Skeletal muscle tissue (tissue), 4 donors: ENCODE results near the gene HMGB1. TPM values are rescaled to one million over a fixed set of nuclear protein-coding genes. Genes with fewer than 3 reads are reported as not detected.

Experiments used
- H3K27ac ChIP-seq: one replicate; pipeline ENCODE4 v1.7.0; 2013; ENCODE audit warnings: mild to moderate bottlenecking, low read depth, low read length, inconsistent platforms
- H3K27me3 ChIP-seq, 3 donors: one replicate each; pipeline ENCODE4 v1.7.0; 2013; ENCODE audit warnings: low read length in 3 of 3; ENCODE audit not compliant: control insufficient read depth in 3 of 3, insufficient read depth in 3 of 3
- H3K36me3 ChIP-seq, 3 donors: one replicate each; pipeline ENCODE4 v1.7.0; 2013; ENCODE audit warnings: low read length in 3 of 3; ENCODE audit not compliant: control insufficient read depth in 3 of 3, insufficient read depth in 3 of 3
- H3K4me1 ChIP-seq, 3 donors: one replicate each; pipeline ENCODE4 v1.7.0; 2013; ENCODE audit warnings: low read length in 3 of 3, mild to moderate bottlenecking in 3 of 3; ENCODE audit not compliant: control insufficient read depth in 3 of 3, insufficient read depth in 3 of 3
- H3K4me3 ChIP-seq, 3 donors: one replicate each; pipeline ENCODE4 v1.7.0; 2013; ENCODE audit warnings: low read length in 3 of 3
- H3K9ac ChIP-seq, 3 donors: one replicate each; pipeline ENCODE4 v1.7.0; 2013; ENCODE audit warnings: low read length in 3 of 3, mild to moderate bottlenecking in 3 of 3, moderate library complexity in 2 of 3, low read depth in 1 of 3
- H3K9me3 ChIP-seq, 3 donors: one replicate each; pipeline ENCODE4 v1.7.0; 2013; ENCODE audit warnings: low read length in 3 of 3; ENCODE audit not compliant: control insufficient read depth in 3 of 3
- total RNA-seq: library from RNA; depleted of rRNA; stranded (reverse); fragments of >200 nt; gene quantifications from one replicate; pipeline ENCODE4 v1.2.3, GENCODE V29; 2014
- donor health status: Osteomylitis.

Gene HMGB1
- 61.6 TPM for total RNA-seq

DNA sequence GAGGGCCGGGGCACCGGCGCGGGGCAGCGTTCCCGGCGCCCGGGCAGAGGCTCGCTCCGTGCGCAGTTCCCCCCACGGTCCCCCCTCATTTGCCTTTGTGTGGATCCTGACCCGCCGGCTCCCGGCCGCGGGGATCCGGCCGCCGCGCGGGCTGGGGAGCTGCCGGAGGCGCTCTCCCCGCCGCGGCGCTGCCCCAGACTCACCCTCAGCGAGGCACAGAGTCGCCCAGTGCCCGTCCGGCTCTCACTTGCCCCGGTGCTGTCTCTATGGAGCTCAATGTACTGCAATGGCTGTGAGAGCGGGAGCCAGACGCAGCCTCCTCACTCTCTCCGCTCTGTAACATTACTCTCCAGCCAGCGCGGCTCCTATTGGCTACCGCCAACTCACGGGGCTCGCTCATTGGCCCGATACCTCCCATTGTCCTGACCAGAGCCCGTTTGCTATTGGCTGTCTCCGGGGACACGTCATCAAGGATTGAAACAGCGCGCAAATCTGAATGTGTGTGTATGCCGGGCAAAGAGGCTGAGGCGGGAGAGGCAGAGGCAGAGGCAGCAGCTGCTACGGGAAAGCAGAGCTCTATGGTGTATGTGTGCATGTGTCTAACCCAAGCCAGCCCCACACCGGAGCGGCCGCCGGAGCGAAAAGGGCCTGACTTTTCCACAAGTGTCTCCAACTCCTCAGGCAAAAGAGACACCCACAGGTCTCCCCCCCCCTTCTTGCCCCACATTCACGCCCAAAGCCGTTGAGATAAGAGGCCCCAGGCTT lies at the start of gene HMGB1:
Gene HMGB1, minus strand, starts transcription at position 344 of the 765 bp plus-strand sequence. CDS start 2,256 bp downstream, outside the sequence.
- Histone ChIP-seq H3K4me1 (peaks cover 14 to 32% (median 32%) of the 10 kb centered on the region in 3 donors), H3K9ac (peak within 1 kb of the TSS; percentile 81 to 91 (median 85)), H3K9me3 (no peaks in the 10 kb centered on the region), H3K4me3 (peak within 1 kb of the TSS; percentile 67 to 75 (median 72)), H3K36me3 (peaks cover 0 to 5% (median 4%) of the 10 kb centered on the region in 3 donors), H3K27me3 (no peaks in the 10 kb centered on the region), H3K27ac (peak within 1 kb of the TSS; percentile 97)

DNA sequence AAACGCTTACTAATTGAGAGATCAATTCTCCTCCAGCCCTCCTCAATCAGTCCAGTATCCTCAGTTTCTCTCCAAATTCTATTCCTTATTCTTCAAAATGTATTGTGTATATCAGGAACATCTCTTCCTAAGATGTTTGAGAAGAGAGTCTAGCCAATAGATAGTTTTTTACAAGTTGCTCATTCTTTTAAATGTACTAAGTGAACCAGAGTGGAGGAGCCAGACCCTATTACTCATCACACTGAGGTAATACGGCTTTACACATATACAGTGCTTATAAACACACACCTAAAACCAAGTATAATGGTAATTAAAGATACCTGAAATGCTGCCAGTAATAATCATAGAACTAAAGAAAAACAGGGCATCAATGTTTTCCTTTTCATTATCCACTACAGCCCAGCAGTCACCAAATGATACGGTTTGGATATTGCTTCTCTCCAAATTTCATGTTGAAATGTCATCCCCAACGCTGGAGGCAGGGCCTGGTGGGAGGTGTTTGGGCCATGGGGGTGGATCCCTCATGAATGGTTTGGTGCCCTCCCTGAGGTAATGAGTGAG lies 45.2 kb upstream of the HMGB1 start:
- Histone ChIP-seq H3K9ac (no peak overlapping the region), H3K4me3 (no peak overlapping the region), H3K27ac (no peak overlapping the region), H3K36me3 (no peaks in the 10 kb centered on the region), H3K4me1 (no peaks in the 10 kb centered on the region), H3K9me3 (no peaks in the 10 kb centered on the region), H3K27me3 (no peaks in the 10 kb centered on the region)

DNA sequence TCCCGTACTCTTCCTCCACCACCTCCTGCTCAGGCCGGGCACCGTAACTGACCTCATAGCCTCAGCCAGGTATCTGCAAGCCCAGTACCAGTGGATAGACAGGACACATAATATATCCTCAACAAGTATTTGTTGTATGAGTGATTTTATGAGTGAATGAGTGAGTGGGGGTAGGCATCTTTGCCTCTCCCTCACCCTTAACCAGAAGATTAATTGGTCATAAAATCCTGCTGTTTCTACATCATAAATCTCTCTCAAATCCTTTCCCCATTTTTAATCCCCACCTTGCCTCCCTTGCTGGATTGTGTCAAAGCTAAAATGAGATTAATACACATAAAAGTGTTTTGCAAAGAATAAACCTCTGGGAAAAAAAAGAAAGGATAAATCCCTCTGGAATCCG lies 44.4 kb upstream of the HMGB1 start:
- Histone ChIP-seq H3K27ac (no peak overlapping the region), H3K4me1 (no peaks in the 10 kb centered on the region), H3K9ac (no peak overlapping the region), H3K9me3 (no peaks in the 10 kb centered on the region), H3K4me3 (no peak overlapping the region), H3K27me3 (no peaks in the 10 kb centered on the region), H3K36me3 (no peaks in the 10 kb centered on the region)

DNA sequence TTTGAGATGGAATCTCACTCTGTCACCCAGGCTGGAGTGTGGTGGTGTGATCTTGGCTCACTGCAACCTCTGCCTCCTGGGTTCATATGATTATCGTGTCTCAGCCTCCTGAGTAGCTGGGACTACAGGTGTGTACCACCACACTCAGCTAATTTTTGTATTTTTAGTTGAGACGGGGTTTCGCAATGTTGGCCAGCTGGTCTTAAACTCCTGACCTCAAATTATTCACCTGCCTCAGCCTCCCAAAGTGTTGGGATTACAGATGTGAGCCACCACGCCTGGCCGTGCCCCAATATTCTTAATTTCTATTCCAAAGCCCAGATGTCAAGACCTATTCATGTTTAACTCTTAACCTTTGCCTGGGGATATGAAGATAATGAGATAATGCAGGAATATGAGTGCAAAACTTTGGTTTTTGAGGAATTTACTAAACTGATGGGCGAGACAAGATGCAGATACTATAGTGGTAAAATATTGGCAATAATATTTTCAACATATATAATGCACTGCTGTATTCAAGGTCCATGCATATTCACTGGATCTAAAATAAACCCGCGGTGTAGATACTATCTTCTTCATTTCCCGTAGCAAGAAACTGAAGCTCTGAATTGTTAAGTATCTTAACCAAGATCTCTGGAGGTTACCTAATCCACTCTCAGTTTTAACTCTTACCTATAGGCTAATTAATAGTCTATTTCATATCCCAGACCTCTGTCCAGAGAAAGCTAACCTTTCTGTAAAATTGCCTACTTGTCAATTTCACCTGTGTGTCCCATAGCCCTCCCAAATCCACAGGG lies 43.7 kb upstream of the HMGB1 start:
- Histone ChIP-seq H3K4me3 (no peak overlapping the region), H3K36me3 (no peaks in the 10 kb centered on the region), H3K9me3 (no peaks in the 10 kb centered on the region), H3K27me3 (no peaks in the 10 kb centered on the region), H3K4me1 (no peaks in the 10 kb centered on the region), H3K9ac (no peak overlapping the region), H3K27ac (no peak overlapping the region)

DNA sequence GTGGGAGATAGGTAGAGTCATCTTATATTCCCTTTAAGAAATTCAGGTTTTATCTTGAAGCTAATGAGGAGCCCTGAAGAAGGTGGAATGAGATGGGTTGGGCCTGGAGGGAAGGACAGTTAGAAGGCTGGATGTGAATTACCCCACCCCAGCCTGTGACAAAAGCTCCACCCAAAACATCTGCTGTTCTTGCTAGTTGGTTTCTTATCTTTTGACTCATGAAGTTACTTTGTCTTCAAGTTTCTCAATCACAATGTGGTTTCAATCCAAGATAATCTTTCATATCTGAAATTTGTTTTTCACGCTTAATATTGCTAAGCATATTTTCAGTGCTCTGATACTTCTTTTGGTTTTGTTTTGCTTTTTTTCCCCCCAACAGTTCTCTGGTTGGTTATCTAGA lies 38.3 kb upstream of the HMGB1 start:
- no peak overlapping the region for H3K9ac ChIP-seq
- no peak overlapping the region for H3K27ac ChIP-seq
- H3K36me3 ChIP-seq, result no peaks in the 10 kb centered on the region
- no peaks in the 10 kb centered on the region for H3K9me3 ChIP-seq
- no peaks in the 10 kb centered on the region for H3K27me3 ChIP-seq
- H3K4me3 ChIP-seq, result no peak overlapping the region
- no peaks in the 10 kb centered on the region for H3K4me1 ChIP-seq

DNA sequence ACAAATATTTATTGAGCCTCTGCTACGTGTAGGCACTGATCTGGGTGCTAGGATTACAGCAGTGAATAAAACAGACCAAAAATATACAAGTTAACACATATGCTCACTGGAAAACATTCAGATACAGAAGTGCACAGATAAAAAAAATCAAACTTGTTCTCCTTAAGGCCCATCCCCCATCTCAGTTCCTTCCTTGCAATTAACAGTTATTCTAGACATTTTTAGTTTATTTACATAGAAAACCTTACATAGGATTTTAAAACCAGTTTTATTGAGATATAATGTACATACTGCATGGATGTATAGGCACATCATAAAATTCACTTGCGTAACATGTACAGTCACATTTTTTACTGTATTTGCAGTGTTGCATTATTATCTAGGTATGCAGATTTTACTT lies 36.5 kb upstream of the HMGB1 start:
- no peaks in the 10 kb centered on the region for H3K27me3 ChIP-seq
- no peaks in the 10 kb centered on the region for H3K36me3 ChIP-seq
- H3K9ac ChIP-seq, result no peak overlapping the region
- no peaks in the 10 kb centered on the region for H3K9me3 ChIP-seq
- H3K4me3 ChIP-seq, result no peak overlapping the region
- H3K4me1 ChIP-seq, result no peaks in the 10 kb centered on the region
- H3K27ac ChIP-seq, result no peak overlapping the region

DNA sequence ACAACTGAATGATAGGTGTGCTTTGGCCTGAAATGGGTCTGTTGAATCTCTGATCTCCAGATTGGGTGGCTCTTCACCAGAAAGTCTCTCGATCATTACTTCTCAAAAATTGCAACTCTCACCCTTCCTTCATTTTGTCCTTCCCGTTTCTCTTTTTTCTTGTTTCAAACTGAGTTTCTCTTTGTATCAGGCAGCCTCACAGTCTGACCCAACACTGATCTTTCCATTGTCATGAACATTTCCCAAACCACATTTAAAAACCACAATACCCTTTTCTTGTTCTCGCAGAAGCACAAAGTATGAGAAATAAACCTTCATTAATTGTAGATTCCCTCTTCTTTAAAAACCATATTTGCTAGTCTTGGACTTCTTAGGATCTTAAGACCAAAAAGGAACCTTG lies 33.6 kb upstream of the HMGB1 start:
- no peaks in the 10 kb centered on the region for H3K4me1 ChIP-seq
- no peaks in the 10 kb centered on the region for H3K27me3 ChIP-seq
- H3K36me3 ChIP-seq, result no peaks in the 10 kb centered on the region
- H3K4me3 ChIP-seq, result no peak overlapping the region
- H3K9ac ChIP-seq, result no peak overlapping the region
- no peaks in the 10 kb centered on the region for H3K9me3 ChIP-seq
- H3K27ac ChIP-seq, result no peak overlapping the region

DNA sequence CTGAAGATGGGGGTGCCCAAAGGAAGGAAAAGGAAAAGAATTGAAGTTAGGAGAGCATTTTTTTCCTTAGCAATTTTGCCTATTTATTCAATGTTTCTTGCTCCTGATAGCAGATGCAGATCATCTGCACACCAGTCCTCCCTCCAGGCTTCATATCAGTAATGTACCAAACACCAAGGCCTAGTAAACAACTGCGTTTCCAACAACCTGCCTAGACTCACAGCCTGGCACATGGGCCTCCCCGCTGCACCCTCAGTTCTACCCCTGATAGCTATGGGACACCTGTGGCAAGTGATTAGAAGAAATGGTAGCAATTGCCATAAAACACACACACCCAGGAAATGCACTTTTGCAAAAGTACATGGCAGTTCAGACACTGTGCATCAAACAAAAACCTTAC lies 30.4 kb upstream of the HMGB1 start:
- Histone ChIP-seq H3K27me3 (no peaks in the 10 kb centered on the region), H3K4me3 (no peak overlapping the region), H3K9ac (no peak overlapping the region), H3K27ac (no peak overlapping the region), H3K4me1 (no peaks in the 10 kb centered on the region), H3K9me3 (no peaks in the 10 kb centered on the region), H3K36me3 (no peaks in the 10 kb centered on the region)

DNA sequence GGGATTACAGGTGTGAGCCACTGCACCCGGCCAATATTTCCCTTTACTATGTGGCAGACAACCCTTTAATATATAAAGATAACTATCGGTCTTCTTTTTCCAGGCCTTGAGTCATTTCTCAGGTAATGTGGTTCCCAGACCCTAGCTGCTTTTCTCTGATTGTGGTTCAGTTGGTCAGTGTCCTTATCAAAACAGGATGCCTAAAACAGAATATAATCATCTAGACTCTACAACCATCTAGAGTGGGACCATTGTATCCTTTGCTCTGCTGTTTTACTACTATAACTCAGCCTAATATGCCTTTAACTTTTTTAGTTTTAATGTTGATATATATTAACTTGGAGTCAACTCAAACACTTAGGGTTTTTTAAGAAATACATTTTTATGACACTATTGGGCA lies 30.0 kb upstream of the HMGB1 start:
- Histone ChIP-seq H3K9me3 (no peaks in the 10 kb centered on the region), H3K27ac (no peak overlapping the region), H3K4me3 (no peak overlapping the region), H3K27me3 (no peaks in the 10 kb centered on the region), H3K4me1 (no peaks in the 10 kb centered on the region), H3K36me3 (no peaks in the 10 kb centered on the region), H3K9ac (no peak overlapping the region)
